HG03064 (cell line): ENCODE results near the gene DLEC1.
"Not testable (repeated sequence)": the region's sequence is repeated elsewhere in the genome, so short reads cannot be mapped to it uniquely, and the experiment has no call there.

Experiments used
- ATAC-seq: cut with Tn5 transposase; IDR thresholded peaks from one replicate; pipeline ENCODE4 v1.9.1; 2021; ENCODE audit warnings: low read depth; ENCODE audit not compliant: unreplicated experiment

Gene DLEC1

GRCh38 chr3:38119821-38120692 is 81.0 kb downstream of the DLEC1 start:
- no peak for ATAC-seq

- no peak for ATAC-seq
Observed at GRCh38 chr3:38120693-38121450, 81.9 kb downstream of the DLEC1 start.

DNA sequence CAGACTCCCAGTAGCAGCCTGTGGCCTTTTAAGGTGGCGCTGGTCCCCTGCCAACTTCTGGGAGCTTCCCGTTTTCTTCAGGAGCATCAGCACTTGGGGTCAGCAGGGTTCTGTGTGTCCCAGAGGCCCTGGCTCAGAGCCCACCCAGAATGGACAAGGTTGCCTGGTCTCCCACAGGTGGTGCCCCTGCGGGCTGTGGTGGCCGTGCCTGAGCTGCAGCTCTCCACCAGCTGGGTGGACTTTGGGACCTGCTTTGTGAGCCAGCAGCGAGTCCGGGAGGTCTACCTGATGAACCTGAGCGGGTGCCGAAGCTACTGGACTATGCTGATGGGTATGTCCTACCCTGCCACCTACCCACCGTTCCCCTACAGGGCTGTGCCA is 82.4 kb downstream of the DLEC1 start:
- ATAC-seq: no peak

- no peak for ATAC-seq
Observed at GRCh38 chr3:38121832-38122461, 82.9 kb downstream of the DLEC1 start.

- no peak for ATAC-seq
Observed at GRCh38 chr3:38122712-38123290, 83.8 kb downstream of the DLEC1 start.

DNA sequence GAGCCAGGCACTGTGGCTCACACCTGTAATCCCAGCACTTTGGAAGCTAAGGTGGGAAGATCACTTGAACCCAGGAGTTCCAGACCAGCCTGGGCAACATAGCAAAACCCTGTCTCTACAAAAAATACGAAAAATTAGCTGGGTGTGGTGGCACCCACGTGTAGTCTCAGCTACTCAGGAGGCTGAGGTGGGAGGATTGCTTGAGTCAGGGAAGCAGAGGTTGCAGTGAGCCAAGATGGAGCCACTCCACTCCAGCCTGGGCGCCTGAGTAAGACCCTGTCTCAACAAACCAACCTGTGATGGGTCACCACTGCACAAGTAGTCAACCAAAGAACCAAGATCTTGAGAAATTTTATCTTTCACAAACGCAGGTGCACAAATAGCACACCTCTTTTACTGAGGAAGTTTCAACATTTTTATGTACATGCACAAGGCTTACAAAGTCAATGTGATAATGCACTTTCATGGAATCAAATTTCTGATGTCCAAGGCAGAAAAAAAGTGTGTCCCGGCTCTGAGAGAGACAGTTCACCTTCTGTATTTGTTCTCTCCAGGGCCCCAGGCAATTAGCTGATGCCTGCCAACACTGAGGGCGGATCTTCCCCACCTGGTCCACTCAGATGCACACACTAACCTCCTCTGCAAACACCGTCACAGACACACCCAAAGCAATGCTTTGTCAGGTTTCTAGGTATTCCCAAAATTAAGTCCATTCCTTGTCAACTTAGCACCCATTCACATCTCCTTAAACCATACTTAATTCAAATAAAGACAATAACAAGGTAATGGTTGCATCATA is 85.5 kb downstream of the DLEC1 start:
- ATAC-seq: no peak

GRCh38 chr3:38125305-38126120 is 86.5 kb downstream of the DLEC1 start:
- ATAC-seq: no peak

DNA sequence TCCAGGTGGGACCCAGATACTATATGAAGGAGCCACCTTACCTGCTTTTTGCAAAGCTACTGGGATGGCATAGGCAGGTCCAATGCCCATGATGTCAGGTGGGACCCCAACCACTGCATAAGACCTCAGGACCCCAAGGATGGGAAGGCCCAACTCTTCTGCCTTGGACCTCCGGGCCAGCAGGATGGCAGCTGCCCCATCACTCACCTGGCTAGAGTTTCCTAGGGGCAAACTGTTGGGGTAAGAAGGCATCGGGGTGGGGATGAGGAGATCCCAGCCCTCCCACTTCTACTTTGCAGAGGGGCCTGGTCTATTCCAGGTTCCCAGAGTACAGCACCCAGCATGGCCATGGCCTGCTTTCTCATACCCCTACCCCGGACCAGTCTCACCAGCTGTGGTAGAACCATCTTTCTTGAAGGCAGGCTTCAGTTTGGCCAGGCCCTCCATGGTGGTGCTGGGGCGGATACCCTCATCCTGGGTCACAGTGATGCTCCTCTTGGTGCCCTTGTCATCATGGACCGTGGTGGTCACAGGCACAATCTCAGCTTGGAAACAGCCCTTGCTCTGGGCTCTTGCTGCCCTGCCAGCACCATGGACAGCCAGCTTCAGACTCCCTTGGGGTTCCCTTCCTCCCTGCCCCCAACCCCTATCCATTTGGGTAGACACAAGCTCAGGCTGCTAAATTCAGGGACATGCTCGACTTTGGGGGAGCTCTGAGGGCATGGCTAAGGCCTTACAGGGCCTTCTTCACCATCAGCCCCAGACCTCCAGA is 87.3 kb downstream of the DLEC1 start:
- no peak for ATAC-seq

DNA sequence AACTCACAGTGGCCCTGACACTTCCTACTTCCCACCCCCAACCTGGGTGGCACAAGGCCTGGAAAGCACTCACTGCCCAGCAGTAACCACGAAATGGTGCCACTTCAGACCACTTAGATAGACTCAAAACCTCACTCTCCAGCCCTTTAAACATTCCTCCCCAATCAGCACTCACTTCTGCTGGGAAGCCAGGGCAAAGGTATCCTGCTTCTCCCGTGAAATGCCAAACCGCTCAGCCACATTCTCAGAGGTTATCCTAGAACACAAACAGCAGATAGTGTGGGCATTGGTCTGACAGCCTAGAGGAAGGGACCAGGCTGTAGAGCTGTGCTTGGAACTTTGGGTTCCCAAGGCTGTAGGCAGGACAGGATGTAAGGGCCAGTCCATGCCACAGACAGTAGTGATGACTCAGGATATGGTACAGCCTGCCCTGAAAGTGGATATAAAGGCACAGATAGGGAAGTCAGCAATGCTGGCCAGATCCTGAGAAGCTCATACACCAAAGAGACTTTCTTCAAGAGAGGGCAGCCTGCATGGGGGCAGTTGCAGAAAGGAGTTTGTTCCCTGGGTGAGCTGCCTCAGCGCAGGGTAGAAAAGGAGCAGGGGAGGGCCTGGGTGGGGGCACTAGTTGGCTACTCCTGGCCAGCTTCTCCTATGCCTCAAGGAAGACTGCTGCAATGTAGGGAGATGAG is 88.7 kb downstream of the DLEC1 start:
- ATAC-seq: no peak

- no peak for ATAC-seq
Observed at GRCh38 chr3:38128303-38128655, 89.3 kb downstream of the DLEC1 start.

- no peak for ATAC-seq
Observed at GRCh38 chr3:38129058-38129457, 90.0 kb downstream of the DLEC1 start.

- no peak for ATAC-seq
Observed at GRCh38 chr3:38130631-38131065, 91.6 kb downstream of the DLEC1 start.

GRCh38 chr3:38131621-38132369 is 92.8 kb downstream of the DLEC1 start:
- no peak for ATAC-seq

- no peak for ATAC-seq
Observed at GRCh38 chr3:38133209-38133556, 94.2 kb downstream of the DLEC1 start.

GRCh38 chr3:38133557-38134405 is 94.8 kb downstream of the DLEC1 start:
- ATAC-seq: no peak

DNA sequence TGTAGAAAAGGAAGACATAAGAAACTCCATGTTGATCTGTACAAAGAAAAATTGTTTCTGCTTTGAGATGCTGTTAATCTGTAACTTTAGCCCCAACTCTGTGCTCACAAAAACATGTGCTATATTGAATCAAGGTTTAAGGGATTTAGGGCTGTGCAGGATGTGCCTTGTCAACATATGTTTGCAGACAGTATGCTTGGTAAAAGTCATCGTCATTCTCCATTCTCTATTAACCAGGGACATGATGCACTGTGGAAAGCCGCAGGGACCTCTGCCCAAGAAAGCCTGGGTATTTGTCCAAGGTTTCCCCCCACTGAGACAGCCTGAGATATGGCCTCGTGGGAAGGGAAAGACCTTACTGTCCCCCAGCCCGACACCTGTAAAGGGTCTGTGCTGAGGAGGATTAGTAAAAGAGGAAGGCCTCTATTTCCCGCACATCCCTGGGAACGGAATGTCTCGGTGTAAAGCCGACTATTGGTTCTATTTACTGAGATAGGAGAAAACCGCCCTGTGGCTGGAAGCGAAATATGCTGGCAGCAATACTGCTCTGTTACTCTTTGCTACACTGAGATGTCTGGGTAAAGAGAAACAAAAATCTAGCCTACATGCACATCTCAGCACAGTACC is 95.6 kb downstream of the DLEC1 start:
- not testable (repeated sequence) for ATAC-seq
